PC-3 (cell line): ENCODE results near the gene GK2. TPM values are rescaled to one million over a fixed set of nuclear protein-coding genes. Genes with fewer than 3 reads are reported as not detected.

Experiments used
- ATAC-seq: fragments of 200-7000 bp; cut with Tn5 transposase; 2 replicates; pipeline ENCODE4 v1.9.1; 2020; ENCODE audit warnings: mild to moderate bottlenecking, moderate library complexity
- BruUV-seq: library from RNA; stranded (reverse); fragments of 400-500 nt; replicated peaks from 2 replicates; lab custom pipeline; 2021; lab: Mats Ljungman, UMichigan
- CTCF ChIA-PET: fragments of 300-600 bp; sonication (Branson Sonifier 250); formaldehyde crosslinking; loops from one replicate; lab custom pipeline; 2022; ENCODE audit warnings: antibody characterized with exemption; lab: Charles Lee
- POLR2A ChIA-PET: fragments of 300-600 bp; sonication (Branson Sonifier 250); formaldehyde crosslinking; loops from one replicate; lab custom pipeline; 2022; ENCODE audit warnings: antibody characterized with exemption; ENCODE audit not compliant: unreplicated experiment; lab: Charles Lee
- DNase-seq: peaks from one replicate; pipeline ENCODE4 v3.0.0-alpha.2; 2015
- H2AFZ ChIP-seq: fragments of 300-600 bp; sonication (generic); 2 replicates; pipeline ENCODE4 v1.6.0; 2016; ENCODE audit warnings: antibody characterized with exemption, low read length
- H3F3A ChIP-seq: fragments of 300-600 bp; sonication (generic); one replicate; pipeline ENCODE4 v1.6.0; 2017; ENCODE audit warnings: antibody characterized with exemption, low read length, control low read depth, mild to moderate bottlenecking; ENCODE audit not compliant: unreplicated experiment
- H3K27ac ChIP-seq: fragments of 300-600 bp; sonication (generic); 2 replicates; pipeline ENCODE4 v1.5.1; 2016; ENCODE audit warnings: mild to moderate bottlenecking, low read length
- H3K27me3 ChIP-seq: fragments of 300-600 bp; sonication (generic); 2 replicates; pipeline ENCODE4 v1.6.1; 2016; ENCODE audit warnings: low read length, mixed read lengths
- H3K36me3 ChIP-seq: fragments of 300-600 bp; sonication (generic); 2 replicates; pipeline ENCODE4 v1.6.1; 2016; ENCODE audit warnings: low read depth, mixed run types, low read length, mixed read lengths
- H3K4me1 ChIP-seq: fragments of 300-600 bp; sonication (generic); 2 replicates; pipeline ENCODE4 v1.5.1; 2016; ENCODE audit warnings: low read length; ENCODE audit not compliant: insufficient read depth
- H3K4me2 ChIP-seq: fragments of 300-600 bp; sonication (generic); 2 replicates; pipeline ENCODE4 v1.6.0; 2016; ENCODE audit warnings: low read length
- H3K4me3 ChIP-seq: fragments of 300-600 bp; sonication (generic); 2 replicates; pipeline ENCODE4 v1.5.1; 2016; ENCODE audit warnings: mild to moderate bottlenecking, low read length, mixed read lengths
- H3K79me2 ChIP-seq: fragments of 300-600 bp; sonication (generic); 2 replicates; pipeline ENCODE4 v1.6.1; 2017; ENCODE audit warnings: low read length, mixed read lengths
- H3K9ac ChIP-seq: fragments of 300-600 bp; sonication (generic); 2 replicates; pipeline ENCODE4 v1.6.0; 2016; ENCODE audit warnings: mild to moderate bottlenecking, low read length
- H3K9me2 ChIP-seq: fragments of 300-600 bp; sonication (generic); replicated peaks from 2 replicates; pipeline ENCODE4 v1.6.1; 2016; ENCODE audit warnings: mixed run types, low read length, mixed read lengths
- H3K9me3 ChIP-seq: fragments of 300-600 bp; sonication (generic); 2 replicates; pipeline ENCODE4 v1.6.1; 2016; ENCODE audit warnings: low read length, mixed read lengths
- H4K20me1 ChIP-seq: fragments of 300-600 bp; sonication (generic); 2 replicates; pipeline ENCODE4 v1.6.1; 2016; ENCODE audit warnings: low read length, mixed read lengths
- EZH2 ChIP-seq: fragments of 300-600 bp; sonication (generic); IDR thresholded peaks from one replicate; pipeline ENCODE4 v1.6.1; 2017; ENCODE audit warnings: antibody characterized with exemption, mild to moderate bottlenecking, low read length; ENCODE audit not compliant: unreplicated experiment
- EZH2phosphoT487 ChIP-seq: fragments of 300-600 bp; sonication (generic); IDR thresholded peaks from 2 replicates; pipeline ENCODE4 v1.6.1; 2018; ENCODE audit warnings: mild to moderate bottlenecking, antibody characterized with exemption, low read length, borderline replicate concordance
- intact Hi-C: fragments of 100-400 bp; cut with micrococcal nuclease; formaldehyde crosslinking; loops from 2 replicates; pipeline ENCODE4 v1.9.0; 2023
- total RNA-seq: library from RNA; depleted of rRNA; stranded (reverse); fragments of >200 nt; gene quantifications from 2 replicates; pipeline ENCODE4 v1.2.3, GENCODE V29; 2014
- TF ChIP-seq, protein P1 (sequence below): fragments of 300-600 bp; sonication (generic); conservative IDR thresholded peaks from 2 replicates; pipeline ENCODE4 v1.5.1; 2017; ENCODE audit warnings: antibody characterized with exemption, low read depth, mild to moderate bottlenecking, low read length

Gene GK2
- total RNA-seq, 1 experiment from 2014 or later = not detected

GRCh38 chr4:79362626-79363025, 45.4 kb downstream of the GK2 start:
- Histone ChIP-seq H3K9me3 (no peaks in the 10 kb centered on the region), H3K27me3 (no peaks in the 10 kb centered on the region), H3K4me1 (no peaks in the 10 kb centered on the region), H3K9me2 (no peaks in the 10 kb centered on the region), H3K36me3 (no peaks in the 10 kb centered on the region), H2AFZ (no peak overlapping the region), H4K20me1 (no peaks in the 10 kb centered on the region), H3K79me2 (no peaks in the 10 kb centered on the region), H3K4me3 (no peak overlapping the region), H3K27ac (no peak overlapping the region), H3K4me2 (no peak overlapping the region), H3K9ac (no peak overlapping the region), H3F3A (no peaks in the 10 kb centered on the region)
- ATAC-seq = no peak
- DNase-seq = no peak
- BruUV-seq = no TSS peak
- CTCF ChIA-PET = no interaction called here
- TF ChIP-seq EZH2 = no peak
- TF ChIP-seq, protein P1, sequence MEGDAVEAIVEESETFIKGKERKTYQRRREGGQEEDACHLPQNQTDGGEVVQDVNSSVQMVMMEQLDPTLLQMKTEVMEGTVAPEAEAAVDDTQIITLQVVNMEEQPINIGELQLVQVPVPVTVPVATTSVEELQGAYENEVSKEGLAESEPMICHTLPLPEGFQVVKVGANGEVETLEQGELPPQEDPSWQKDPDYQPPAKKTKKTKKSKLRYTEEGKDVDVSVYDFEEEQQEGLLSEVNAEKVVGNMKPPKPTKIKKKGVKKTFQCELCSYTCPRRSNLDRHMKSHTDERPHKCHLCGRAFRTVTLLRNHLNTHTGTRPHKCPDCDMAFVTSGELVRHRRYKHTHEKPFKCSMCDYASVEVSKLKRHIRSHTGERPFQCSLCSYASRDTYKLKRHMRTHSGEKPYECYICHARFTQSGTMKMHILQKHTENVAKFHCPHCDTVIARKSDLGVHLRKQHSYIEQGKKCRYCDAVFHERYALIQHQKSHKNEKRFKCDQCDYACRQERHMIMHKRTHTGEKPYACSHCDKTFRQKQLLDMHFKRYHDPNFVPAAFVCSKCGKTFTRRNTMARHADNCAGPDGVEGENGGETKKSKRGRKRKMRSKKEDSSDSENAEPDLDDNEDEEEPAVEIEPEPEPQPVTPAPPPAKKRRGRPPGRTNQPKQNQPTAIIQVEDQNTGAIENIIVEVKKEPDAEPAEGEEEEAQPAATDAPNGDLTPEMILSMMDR = no peak
- no peak for TF ChIP-seq EZH2phosphoT487
- POLR2A ChIA-PET = no interaction called here
- intact Hi-C loops = no loop called here

GRCh38 chr4:79360006-79360405, 48.0 kb downstream of the GK2 start:
- no TSS peak for BruUV-seq
- no peak for ATAC-seq
- DNase-seq = no peak

DNA sequence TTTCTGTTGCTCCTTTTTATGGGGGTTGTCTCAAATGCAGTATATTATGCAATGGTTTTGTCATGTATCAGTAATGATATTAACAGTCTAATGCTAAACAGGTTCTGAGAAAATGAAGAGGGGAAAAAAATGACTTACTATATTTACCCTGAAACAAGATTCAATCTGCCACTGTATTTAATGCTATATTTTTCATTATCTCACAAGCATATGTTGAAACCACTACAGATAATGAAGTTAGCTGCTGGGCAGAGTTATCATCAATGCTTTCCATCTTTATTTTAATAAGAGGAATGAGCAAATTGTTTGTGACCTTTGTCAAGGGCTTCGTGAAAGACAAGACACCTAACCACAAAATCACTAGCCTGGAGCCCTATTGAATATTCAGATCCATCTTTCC, 49.6 kb downstream of the GK2 start:
- Histone ChIP-seq H3K9ac (no peak overlapping the region), H3K9me2 (no peaks in the 10 kb centered on the region), H3K79me2 (no peaks in the 10 kb centered on the region), H3K27ac (no peak overlapping the region), H3K36me3 (no peaks in the 10 kb centered on the region), H2AFZ (no peak overlapping the region), H3K4me2 (no peak overlapping the region), H3K4me3 (no peak overlapping the region), H3F3A (no peaks in the 10 kb centered on the region), H4K20me1 (no peaks in the 10 kb centered on the region), H3K4me1 (no peaks in the 10 kb centered on the region), H3K27me3 (no peaks in the 10 kb centered on the region), H3K9me3 (no peaks in the 10 kb centered on the region)
- POLR2A ChIA-PET = no interaction called here
- CTCF ChIA-PET = no interaction called here
- DNase-seq (no peak), ATAC-seq (no peak)
- TF ChIP-seq, protein P1 = no peak
- TF ChIP-seq EZH2 (no peak), EZH2phosphoT487 (no peak)
- no TSS peak for BruUV-seq
- intact Hi-C loops = no loop called here

More at GRCh38 chr4:79360006-79360405, 48.0 kb downstream of the GK2 start:
- ChIA-PET CTCF (no interaction called here), POLR2A (no interaction called here)
- H3K4me3 ChIP-seq = no peak overlapping the region
- H3K4me1 ChIP-seq = no peaks in the 10 kb centered on the region
- no peaks in the 10 kb centered on the region for H3F3A ChIP-seq
- no peak overlapping the region for H3K4me2 ChIP-seq
- H3K9ac ChIP-seq = no peak overlapping the region
- no peaks in the 10 kb centered on the region for H3K36me3 ChIP-seq
- no peak overlapping the region for H3K27ac ChIP-seq
- no peaks in the 10 kb centered on the region for H3K79me2 ChIP-seq
- intact Hi-C loops = no loop called here
- H3K27me3 ChIP-seq = no peaks in the 10 kb centered on the region
- no peaks in the 10 kb centered on the region for H3K9me3 ChIP-seq
- no peaks in the 10 kb centered on the region for H4K20me1 ChIP-seq
- H2AFZ ChIP-seq = no peak overlapping the region
- no peaks in the 10 kb centered on the region for H3K9me2 ChIP-seq
- TF ChIP-seq EZH2phosphoT487 (no peak), EZH2 (no peak)
- TF ChIP-seq, protein P1 = no peak
